SK-N-MC (cell line): ENCODE measurements around the gene BAIAP2L1.

Experiments used
- DNase-seq: peaks from one replicate; pipeline ENCODE4 v3.0.0-alpha.2; 2011; ENCODE audit warnings: low read depth, low spot score
- H3K27ac ChIP-seq: fragments of 200-600 bp; sonication (generic); 2 replicates; pipeline ENCODE4 v1.5.1; 2016; ENCODE audit warnings: mixed run types
- H3K36me3 ChIP-seq: fragments of 200-600 bp; sonication (generic); 2 replicates; pipeline ENCODE4 v1.6.1; 2017; ENCODE audit warnings: antibody characterized with exemption, low read length, mixed read lengths; ENCODE audit not compliant: insufficient read depth
- H3K4me3 ChIP-seq: fragments of 200-600 bp; sonication (generic); 2 replicates; pipeline ENCODE4 v1.5.1; 2016
- H3K9ac ChIP-seq: fragments of 200-600 bp; sonication (generic); 2 replicates; pipeline ENCODE4 v1.8.0; 2017; ENCODE audit warnings: mixed run types, mixed read lengths; ENCODE audit not compliant: insufficient read length
- H3K9me3 ChIP-seq: fragments of 200-600 bp; sonication (generic); 2 replicates; pipeline ENCODE4 v1.6.1; 2017; ENCODE audit warnings: low read depth, mild to moderate bottlenecking, antibody characterized with exemption, low read length, moderate library complexity, mixed read lengths
- EZH2 ChIP-seq: fragments of 200-600 bp; sonication (generic); IDR thresholded peaks from one replicate; pipeline ENCODE4 v1.6.1; 2017; ENCODE audit warnings: antibody characterized with exemption
- FOXP2 ChIP-seq: optimal IDR thresholded peaks from 2 replicates; pipeline ENCODE3; 2011; ENCODE audit warnings: mild to moderate bottlenecking, moderate library complexity; ENCODE audit not compliant: insufficient read depth; ENCODE audit errors: extremely low read length, control extremely low read depth
- POLR2AphosphoS5 ChIP-seq: IDR thresholded peaks from 2 replicates; pipeline ENCODE4 v1.6.1; 2012; ENCODE audit warnings: mild to moderate bottlenecking, low read depth, low read length, borderline replicate concordance

BAIAP2L1 gene

GRCh38 chr7:98399890-98400541 is 874 bp downstream of the BAIAP2L1 start:
- no peak overlapping the region for H3K9ac ChIP-seq
- H3K9me3 ChIP-seq: no peaks in the 10 kb centered on the region
- no peaks in the 10 kb centered on the region for H3K36me3 ChIP-seq
- DNase-seq: no peak
- H3K4me3 ChIP-seq: peak overlapping the region; percentile 86
- no peak overlapping the region for H3K27ac ChIP-seq
- TF ChIP-seq EZH2 (no peak), POLR2AphosphoS5 (no peak), FOXP2 (no peak)

DNA sequence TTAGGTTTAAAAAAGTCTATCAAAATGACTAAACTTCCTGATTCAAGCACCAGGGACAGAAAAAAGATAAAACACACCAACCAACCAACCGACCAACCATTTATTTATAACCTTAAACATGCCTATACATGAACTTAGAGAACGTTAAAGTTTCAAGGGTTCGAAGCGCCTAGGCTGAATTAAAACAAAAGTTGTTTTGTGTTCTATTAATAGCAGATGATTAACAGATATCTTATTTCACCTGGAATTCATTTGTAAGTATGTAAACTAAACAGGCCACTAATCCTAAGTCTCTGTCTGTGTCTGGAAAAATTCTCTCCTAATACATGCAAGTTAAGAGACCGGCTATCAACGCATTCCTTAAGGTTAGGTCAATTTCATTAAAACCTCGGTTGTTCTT is 1.4 kb downstream of the BAIAP2L1 start:
- TF ChIP-seq EZH2 (no peak), POLR2AphosphoS5 (no peak), FOXP2 (no peak)
- Histone ChIP-seq H3K27ac (no peak overlapping the region), H3K4me3 (no peak overlapping the region), H3K36me3 (no peaks in the 10 kb centered on the region), H3K9me3 (no peaks in the 10 kb centered on the region), H3K9ac (no peak overlapping the region)
- DNase-seq: no peak

- Histone ChIP-seq H3K9me3 (no peaks in the 10 kb centered on the region), H3K27ac (no peak overlapping the region), H3K9ac (no peak overlapping the region), H3K36me3 (no peaks in the 10 kb centered on the region), H3K4me3 (no peak overlapping the region)
- DNase-seq: no peak
- no peak for TF ChIP-seq POLR2AphosphoS5
- TF ChIP-seq FOXP2: no peak
- TF ChIP-seq EZH2: no peak
Observed at GRCh38 chr7:98398567-98399372, 2.1 kb downstream of the BAIAP2L1 start.

GRCh38 chr7:98396768-98397167 is 4.1 kb downstream of the BAIAP2L1 start:
- TF ChIP-seq POLR2AphosphoS5: no peak
- no peak for TF ChIP-seq FOXP2
- TF ChIP-seq EZH2: no peak
- no peak overlapping the region for H3K27ac ChIP-seq
- H3K9ac ChIP-seq: no peak overlapping the region
- H3K4me3 ChIP-seq: no peak overlapping the region
- no peak for DNase-seq
- no peaks in the 10 kb centered on the region for H3K36me3 ChIP-seq
- no peaks in the 10 kb centered on the region for H3K9me3 ChIP-seq

- Histone ChIP-seq H3K9me3 (no peaks in the 10 kb centered on the region), H3K4me3 (no peak overlapping the region), H3K9ac (no peak overlapping the region), H3K27ac (no peak overlapping the region), H3K36me3 (no peaks in the 10 kb centered on the region)
- TF ChIP-seq FOXP2 (no peak), POLR2AphosphoS5 (no peak), EZH2 (no peak)
- no peak for DNase-seq
Observed at GRCh38 chr7:98395951-98396350, 4.9 kb downstream of the BAIAP2L1 start.

GRCh38 chr7:98395481-98395880 is 5.4 kb downstream of the BAIAP2L1 start:
- Histone ChIP-seq H3K9ac (no peak overlapping the region), H3K4me3 (no peak overlapping the region), H3K9me3 (no peaks in the 10 kb centered on the region), H3K27ac (no peak overlapping the region), H3K36me3 (no peaks in the 10 kb centered on the region)
- TF ChIP-seq EZH2 (no peak), FOXP2 (no peak), POLR2AphosphoS5 (no peak)
- no peak for DNase-seq

- Histone ChIP-seq H3K36me3 (no peaks in the 10 kb centered on the region), H3K9me3 (no peaks in the 10 kb centered on the region), H3K9ac (no peak overlapping the region), H3K27ac (no peak overlapping the region), H3K4me3 (no peak overlapping the region)
- TF ChIP-seq POLR2AphosphoS5: no peak
- TF ChIP-seq EZH2: no peak
- TF ChIP-seq FOXP2: no peak
- DNase-seq: no peak
Observed at GRCh38 chr7:98394377-98394836, 6.5 kb downstream of the BAIAP2L1 start.

DNA sequence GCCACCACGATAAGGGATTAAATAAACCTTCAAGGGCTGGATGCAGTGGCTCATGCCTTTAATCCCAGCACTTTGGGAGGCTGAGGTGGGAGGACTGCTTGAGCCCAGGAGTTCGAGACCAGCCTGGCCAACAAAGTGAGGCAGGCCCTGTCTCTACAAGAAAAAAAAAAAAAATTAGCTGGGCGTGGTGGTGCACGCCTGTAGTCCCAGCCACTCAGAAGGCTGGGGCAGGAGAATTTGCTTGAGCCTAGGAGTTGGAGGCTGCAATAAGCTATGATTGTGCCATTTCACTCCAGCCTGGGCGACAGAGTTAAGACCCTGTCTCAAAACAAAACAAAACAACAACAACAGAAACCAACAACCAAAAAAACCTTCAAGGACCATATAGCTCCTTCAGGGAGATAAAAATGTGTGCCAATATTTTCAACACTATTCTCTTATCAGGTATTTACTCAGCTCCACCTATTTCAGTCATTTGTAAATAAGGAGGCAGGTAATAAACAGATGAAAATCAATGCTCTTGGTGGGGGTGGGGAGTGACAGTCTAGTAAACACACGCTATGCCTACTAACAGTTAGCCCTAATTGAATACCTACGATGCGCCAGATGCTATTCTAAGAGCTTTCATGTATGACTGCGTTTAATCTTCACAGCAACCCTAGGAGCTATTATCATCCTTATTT is 13.2 kb downstream of the BAIAP2L1 start:
- no peak overlapping the region for H3K4me3 ChIP-seq
- no peaks in the 10 kb centered on the region for H3K9me3 ChIP-seq
- no peak for TF ChIP-seq POLR2AphosphoS5
- no peak for TF ChIP-seq EZH2
- no peak for TF ChIP-seq FOXP2
- no peak overlapping the region for H3K27ac ChIP-seq
- H3K9ac ChIP-seq: no peak overlapping the region
- H3K36me3 ChIP-seq: no peaks in the 10 kb centered on the region
- DNase-seq: no peak
